GM18873 (cell line): ENCODE measurements around the gene STAB2.
"Not testable (repeated sequence)": the region's sequence is repeated elsewhere in the genome, so short reads cannot be mapped to it uniquely, and the experiment has no call there.

Source experiments
- ATAC-seq: cut with Tn5 transposase; IDR thresholded peaks from one replicate; pipeline ENCODE4 v1.9.1; 2021; ENCODE audit warnings: mild to moderate bottlenecking, moderate library complexity, moderate number of reproducible peaks; ENCODE audit not compliant: unreplicated experiment, low FRiP score

Gene STAB2

DNA sequence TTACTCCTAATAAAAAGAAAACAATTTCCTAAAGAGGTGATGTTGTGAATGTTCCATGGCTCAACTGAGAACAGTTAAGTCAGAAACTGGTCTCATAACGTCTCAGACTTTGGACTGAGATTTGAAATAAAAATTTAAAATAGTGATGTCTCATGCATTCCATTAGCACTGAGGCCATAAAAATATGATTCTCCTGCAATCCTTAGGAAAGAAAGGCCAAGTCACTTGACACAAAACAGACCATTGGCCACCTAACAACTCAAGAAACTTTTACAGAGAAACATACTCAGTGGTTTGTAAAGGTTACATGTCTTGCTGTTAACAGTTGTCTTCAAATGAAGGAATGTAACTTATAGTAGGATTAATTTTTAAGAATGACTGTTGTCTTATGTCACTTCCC lies 58.1 kb downstream of the STAB2 start:
- ATAC-seq, result no peak

DNA sequence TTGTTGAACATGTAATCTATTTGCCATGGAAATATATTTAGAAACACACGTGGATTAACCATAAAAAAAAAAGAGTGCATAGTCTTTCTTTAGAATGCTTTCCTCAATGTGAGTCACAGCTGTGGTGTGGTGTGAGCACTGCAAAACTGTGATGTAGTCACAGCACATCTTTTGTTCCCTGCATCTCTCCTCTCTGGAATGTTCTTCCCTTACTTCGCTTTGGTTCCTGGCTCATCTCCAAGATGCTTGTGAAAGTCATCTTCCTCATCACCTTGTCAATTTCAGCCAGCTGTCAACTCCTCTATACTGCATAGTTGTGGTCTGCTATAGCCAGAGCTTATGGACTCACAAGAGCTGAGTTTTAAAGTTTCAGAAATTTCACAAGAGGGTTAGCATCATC lies 60.2 kb downstream of the STAB2 start:
- ATAC-seq, result no peak

GRCh38 chr12:103652808-103653207 lies 65.7 kb downstream of the STAB2 start:
- ATAC-seq, result no peak

DNA sequence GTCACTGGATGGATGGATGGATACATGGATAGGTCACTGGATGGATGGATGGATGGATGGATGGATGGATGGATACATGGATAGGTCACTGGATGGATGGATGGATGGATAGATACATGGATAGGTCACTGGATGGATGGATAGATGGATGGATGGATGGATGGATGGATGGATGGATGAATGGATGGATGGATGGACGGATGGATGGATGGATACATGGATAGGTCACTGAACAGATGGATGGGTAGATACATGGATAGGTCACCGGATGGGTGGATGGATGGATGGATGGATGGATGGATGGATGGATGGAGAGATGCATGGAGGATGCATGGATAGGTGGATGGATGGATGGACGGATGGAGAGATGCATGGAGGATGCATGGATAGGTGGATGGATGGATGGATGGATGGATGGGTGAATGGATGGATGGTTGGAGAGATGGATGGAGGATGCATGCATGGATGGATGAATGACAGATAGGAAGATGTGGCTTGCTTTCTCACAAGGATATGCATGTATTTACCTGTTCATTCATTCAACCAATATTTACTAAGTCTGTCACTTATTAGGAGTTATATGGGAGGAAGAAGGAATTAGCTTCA lies 66.6 kb downstream of the STAB2 start:
- ATAC-seq, result not testable (repeated sequence)

GRCh38 chr12:103654816-103655215 lies 67.7 kb downstream of the STAB2 start:
- ATAC-seq, result no peak

DNA sequence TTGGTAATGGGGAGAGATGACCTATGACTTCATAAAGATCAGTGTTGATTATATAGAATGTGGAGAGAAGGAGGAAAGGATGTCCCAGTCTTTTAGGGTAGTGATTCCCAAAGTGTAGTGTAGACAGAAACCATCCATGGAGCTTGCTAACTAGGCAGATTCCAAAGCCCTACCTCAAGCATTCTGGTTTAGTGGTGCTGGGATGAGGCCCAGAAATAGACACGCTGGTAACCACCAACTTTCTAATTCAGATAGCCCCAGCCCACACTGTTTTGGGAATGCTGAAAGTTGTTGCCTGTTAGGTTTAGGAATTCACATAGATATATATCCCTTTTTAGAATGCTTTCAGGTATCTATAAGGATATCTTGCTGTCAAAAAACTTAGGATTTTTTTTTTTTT lies 69.2 kb downstream of the STAB2 start:
- no peak for ATAC-seq

- no peak for ATAC-seq
Measured at GRCh38 chr12:103657331-103657730, 70.3 kb downstream of the STAB2 start.

DNA sequence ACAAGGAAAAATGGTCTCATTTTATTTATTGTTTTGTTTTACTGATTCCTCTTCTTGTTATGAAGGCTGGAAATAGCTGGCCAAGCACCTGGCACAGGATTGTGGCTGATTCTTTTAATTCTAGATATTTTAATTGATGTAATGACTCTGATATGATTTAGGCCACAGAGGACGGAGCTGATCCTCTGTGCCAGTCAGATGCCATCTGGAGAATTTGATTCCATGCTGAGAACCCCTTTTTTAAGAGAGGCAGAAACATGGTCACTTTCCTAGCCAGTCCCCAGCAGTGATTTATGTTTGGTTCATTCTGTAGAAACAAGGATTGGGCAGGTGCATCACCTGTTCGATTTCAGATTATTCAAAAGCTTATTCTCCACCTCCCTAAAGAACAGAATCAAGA lies 77.6 kb downstream of the STAB2 start:
- no peak for ATAC-seq

GRCh38 chr12:103665971-103666370 lies 78.9 kb downstream of the STAB2 start:
- ATAC-seq, result no peak

- no peak for ATAC-seq
Measured at GRCh38 chr12:103667125-103667524, 80.1 kb downstream of the STAB2 start.

- ATAC-seq, result no peak
Measured at GRCh38 chr12:103668520-103668919, 81.4 kb downstream of the STAB2 start.

DNA sequence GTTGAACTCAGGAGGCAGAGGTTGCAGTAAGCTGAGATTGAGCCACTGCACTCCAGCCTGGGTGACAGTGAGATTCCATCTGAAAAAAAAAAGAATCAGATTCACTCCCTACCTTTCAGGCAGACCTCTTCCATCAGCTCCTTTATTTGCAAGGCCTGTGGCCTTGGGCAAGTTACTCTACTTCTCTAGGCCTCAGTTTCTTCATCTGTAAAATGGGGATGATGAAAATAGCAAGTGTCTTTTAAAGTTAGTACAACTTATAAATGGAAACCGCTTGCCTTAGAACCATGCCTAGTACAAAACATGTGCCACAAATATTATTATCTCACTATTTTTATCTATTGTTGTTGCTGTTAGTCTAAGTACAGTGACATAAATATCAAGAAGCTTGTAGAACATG lies 84.3 kb downstream of the STAB2 start:
- no peak for ATAC-seq

- ATAC-seq, result no peak
Measured at GRCh38 chr12:103672401-103673119, 85.5 kb downstream of the STAB2 start.

DNA sequence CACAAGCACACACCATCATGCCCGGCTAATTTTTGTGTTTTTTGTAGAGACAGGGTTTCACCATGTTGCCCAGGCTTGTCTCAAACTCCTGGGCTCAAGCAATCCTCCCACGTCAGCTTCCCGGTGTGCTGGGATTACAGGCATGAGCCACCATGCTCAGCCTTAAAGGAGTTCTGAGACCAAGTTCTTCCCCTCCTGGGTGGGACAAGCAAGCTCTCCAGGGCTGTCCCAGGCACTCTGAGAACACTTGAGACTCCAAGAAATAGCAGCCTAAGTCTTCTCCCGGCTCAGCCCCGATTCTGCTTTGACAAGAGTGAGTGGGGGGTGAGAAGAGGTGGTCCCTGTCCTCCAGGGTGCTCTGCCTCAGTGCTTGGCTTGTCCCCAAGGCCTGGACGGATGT lies 86.4 kb downstream of the STAB2 start:
- no peak for ATAC-seq

DNA sequence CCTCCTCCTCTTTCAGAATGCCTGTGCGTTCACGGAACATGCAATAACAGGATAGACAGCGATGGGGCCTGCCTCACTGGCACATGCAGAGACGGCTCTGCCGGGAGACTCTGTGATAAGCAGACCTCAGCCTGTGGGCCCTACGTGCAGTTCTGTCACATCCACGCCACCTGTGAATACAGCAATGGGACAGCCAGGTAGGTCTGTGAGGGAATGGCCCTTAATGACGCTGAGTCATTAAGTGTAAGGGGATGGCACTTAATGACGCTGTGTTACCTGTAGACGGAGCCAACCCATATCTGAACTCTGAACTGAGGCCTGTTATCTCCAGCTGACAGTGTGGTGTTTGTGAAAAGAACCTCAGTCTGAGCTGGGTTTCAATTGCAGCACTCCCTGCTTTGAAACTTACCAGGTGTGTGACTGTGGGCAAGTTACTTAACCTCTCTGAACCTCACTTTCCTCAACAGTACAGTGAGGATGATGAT lies 86.9 kb downstream of the STAB2 start:
- ATAC-seq, result no peak

DNA sequence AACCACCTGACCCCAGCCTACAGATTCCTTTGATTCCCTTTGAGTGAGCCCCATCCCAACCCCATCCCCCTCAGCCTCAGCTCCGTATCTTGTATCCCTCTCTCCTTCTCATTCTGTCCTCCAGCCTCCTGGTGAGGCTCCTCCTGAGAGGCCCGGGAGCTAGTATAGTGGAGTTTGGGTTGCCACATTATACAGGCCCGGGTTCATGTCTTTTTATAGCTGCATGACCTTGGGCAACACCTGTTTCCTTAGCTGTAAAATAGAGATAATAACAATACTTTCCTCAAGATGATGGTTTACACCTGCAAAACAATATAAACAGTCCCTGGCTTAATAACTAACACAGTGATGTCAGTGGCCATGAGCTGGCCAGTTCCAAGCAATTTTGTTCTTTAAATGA lies 89.8 kb downstream of the STAB2 start:
- no peak for ATAC-seq

DNA sequence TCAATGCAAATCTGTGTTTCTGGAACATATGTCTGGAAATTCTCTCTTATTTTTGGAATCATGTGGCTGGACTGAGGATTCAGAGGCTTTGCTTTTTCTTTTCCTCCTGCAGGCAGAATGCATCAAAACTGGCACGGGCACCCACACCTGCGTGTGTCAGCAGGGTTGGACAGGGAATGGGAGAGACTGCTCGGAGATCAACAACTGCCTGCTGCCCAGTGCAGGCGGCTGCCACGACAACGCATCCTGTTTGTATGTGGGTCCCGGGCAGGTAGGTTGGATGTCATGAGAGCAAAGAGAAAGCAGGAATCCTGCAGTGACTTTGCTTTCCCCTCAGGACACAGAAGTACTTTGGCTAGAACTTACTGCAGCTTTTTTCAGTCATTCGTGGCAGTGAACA lies 90.3 kb downstream of the STAB2 start:
- no peak for ATAC-seq

DNA sequence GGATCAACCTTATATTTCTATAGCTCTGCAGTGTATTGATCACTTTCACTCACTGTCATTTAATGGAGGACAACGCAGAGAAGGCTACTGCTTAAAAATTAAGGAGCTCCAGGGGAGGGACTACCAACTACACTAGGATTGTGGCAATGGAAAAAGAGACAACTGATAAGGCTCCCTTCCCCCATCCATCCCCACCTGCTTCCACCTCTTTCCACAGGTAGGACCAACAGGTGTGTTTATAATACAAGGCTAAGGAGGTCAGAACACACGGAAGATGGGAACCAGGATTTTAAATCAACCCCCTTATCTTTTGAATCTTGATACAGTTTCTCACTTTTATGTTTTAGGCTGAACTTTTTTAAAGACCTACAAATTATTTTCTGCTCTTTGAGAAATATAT lies 90.8 kb downstream of the STAB2 start:
- ATAC-seq, result no peak

DNA sequence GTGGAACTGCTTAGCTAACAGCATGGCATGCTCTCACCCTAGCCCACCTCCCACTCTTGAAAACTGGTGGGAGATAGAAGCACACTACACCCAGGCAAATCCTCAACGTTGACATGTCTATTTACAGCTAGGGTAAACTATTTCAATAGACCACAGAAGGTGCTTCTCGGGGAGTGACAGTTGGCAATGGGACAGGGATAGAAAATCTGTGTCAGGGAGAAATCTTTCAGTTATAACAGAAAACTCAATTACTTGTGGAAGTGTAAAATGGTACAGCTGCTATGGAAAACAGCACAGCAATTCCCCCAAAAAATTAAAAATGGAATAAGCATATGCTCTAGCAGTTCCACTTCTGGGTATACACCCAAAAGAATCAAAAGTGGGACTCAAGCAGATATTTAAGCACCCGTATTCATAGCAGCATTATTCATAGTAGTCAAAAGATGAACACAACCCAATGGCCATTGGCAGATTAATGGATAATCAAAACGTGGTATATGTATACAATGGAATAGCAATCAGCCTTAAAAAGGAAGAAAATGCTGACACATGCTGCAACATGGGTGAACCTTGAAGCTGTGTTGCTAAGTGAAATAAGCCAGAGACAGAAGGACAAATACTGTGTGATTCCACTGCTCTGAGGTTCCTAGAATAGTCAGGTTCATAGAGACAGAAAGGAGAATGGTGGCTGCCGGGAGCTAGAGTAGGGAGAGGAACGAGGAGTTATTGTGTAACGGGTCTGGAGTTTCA lies 92.5 kb downstream of the STAB2 start:
- no peak for ATAC-seq

GRCh38 chr12:103680591-103681141 lies 93.6 kb downstream of the STAB2 start:
- no peak for ATAC-seq

GRCh38 chr12:103686026-103686425 lies 99.0 kb downstream of the STAB2 start:
- ATAC-seq, result no peak
